HG03045 (cell line): ENCODE data around the gene LEF1.
"Not testable (repeated sequence)": the region's sequence is repeated elsewhere in the genome, so short reads cannot be mapped to it uniquely, and the experiment has no call there.

Experiments
- ATAC-seq: cut with Tn5 transposase; IDR thresholded peaks from one replicate; pipeline ENCODE4 v1.9.1; 2021; ENCODE audit warnings: mild to moderate bottlenecking, moderate library complexity; ENCODE audit not compliant: unreplicated experiment

LEF1 gene

DNA sequence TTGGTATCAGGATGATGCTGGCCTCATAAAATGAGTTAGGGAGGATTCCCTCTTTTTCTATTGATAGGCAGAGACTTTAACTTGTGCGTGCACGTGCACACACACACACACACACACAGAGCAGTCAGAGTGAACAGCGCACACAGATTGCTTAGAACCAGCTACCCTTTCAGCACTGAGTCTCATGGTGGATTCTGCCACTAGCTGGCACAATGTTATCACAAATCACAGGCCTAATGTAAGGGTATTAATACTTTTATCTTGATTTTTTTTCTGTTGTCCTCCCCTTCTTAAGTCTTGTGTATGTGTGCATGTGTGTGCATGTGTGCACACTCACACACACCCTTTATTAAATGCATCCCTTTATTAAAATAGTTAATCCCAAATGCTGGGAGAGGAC, 125.8 kb downstream of the LEF1 start:
- no peak for ATAC-seq

DNA sequence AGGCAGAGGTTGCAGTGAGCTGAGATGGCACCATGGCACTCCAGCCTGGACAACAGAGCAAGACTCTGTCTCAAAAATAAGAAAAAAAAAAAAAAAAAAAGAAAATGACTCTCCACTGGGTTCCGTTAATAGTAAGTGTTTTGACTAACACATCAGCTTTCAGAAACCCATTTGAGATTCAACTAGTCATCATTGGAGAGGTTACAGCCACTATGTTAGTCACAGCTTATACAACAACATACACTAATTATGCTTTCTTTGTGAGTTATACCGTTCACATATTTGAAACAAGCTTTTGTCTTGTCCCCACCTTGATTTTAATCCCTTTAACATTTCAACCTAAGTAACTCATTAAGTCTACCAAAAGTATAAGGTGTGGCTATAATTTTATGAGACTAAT, 130.8 kb downstream of the LEF1 start:
- no peak for ATAC-seq

DNA sequence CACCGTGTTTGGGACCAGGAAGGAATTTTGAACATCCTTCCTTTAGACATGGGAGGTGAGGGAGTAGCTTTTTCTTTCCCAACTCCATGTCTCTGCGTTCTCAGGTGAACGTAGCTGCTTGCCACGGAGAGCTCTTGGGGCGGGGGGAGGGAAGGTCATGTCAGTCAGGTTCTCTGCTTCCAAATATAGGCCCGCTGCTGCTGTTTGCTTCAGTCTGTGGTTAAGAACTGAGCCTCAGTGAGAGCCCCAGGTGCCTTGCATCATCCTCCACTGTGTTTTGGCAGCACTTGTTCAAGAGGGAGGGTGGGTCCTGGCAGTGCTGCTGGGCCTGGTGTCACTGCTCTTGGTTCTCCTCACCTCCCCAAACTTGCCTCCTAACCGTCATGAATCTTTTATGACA, 132.5 kb downstream of the LEF1 start:
- ATAC-seq, result peak; percentile 96

DNA sequence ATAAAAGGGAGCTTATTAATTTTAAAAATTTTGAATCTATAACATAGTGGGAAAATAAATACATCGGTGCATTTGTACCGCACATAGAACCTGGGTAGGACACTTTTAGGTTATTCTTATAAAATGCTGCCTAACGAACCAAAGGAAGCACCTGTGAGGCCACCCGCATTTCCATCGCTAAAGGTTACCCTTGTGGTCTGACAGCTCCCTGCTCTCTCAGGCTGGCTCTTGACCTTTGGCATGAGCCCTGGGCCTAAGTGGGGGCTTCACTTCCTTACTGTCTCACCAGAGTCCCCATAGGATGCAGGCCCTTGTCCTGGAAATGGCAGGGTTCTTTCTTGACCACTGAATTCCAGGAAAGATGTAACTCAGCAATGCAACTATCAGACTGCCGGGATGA, 133.0 kb downstream of the LEF1 start:
- ATAC-seq, result peak; percentile 36

DNA sequence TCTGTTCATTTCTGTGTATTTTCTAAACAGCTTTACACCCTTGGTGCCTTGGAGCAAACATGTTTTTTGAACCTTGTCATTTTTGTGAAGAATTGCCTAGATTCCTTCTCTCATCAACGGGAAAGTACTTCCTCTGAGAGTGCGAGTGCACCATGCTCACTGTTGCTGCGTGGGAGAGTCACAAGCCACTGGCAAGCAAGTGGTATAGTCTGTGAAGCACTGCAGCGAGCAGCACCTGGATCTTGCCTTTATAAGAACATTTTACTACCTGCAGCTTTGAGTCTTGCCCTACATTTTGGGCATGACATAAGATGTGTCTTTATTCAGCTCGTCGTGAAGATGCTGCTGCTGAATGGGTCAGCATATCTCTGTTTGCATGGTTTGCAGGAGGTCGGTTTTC, 134.2 kb downstream of the LEF1 start:
- no peak for ATAC-seq

DNA sequence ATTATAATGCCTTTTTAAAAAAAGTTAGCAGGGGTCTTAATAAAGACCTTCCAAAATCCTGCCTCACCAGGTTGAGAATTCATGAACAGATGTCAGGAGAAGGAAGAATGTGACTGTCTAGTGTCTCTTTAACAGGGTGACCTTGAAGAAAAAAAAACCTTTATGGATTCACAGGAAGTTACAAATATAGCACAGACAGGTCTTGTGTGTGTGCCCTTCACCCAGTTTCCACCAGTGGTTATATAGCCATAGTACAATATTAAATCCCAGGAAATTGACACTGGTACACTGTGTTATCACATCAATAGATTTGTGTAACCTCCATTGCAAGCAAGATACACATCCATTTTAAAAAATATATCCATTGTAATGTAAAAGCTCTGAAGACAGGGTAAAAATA, 135.4 kb downstream of the LEF1 start:
- ATAC-seq, result no peak

DNA sequence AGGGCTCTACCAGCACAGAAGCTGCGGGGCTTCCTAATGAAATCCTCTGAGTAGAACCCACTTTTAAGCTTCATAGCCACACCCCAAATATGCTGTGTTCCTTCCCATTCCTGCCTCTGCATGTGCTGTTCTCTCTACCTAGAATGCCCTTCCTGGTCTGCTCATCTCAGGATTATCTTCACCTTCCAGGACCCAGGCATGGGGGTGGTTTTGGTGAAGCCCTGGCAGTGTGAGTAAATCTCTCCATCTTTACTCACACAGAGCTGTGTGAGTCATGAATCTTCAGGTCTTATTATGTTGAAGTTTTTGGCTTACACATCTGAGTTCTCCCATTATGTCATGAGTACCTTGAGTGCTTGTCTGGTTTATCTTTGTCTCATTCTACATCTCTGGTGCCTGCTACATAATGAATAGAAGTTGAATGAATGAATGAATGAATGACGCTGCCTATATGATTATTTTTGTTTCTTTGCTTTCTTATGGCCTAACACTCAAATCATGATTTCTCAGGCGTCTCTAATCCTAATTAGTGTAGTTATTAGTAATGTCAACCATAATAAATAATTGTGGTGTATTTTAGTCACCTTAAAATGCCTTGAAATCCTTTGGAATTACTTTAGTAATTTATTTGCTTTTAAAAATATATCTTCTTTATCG, 137.2 kb downstream of the LEF1 start:
- no peak for ATAC-seq

DNA sequence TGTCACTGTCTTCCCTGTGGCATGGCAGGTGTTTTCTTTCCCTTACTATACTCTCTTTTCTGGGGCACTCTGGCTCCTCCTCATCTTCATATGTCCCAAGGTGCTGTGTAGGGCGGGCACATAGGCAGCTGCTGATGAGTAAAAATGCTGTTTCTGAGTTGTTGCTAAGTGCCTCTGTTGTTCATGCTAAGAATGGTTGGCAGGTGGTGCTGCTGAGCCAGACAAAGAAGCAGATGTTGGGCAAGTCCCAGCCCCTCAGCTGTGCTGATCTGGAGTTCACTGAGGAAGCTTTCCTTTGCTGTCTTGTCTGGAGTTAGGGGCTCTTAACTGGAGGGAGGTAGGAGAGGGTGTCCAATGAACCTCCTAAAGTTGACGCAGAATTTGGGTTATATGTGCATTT, 138.4 kb downstream of the LEF1 start:
- peak; percentile 97 for ATAC-seq

DNA sequence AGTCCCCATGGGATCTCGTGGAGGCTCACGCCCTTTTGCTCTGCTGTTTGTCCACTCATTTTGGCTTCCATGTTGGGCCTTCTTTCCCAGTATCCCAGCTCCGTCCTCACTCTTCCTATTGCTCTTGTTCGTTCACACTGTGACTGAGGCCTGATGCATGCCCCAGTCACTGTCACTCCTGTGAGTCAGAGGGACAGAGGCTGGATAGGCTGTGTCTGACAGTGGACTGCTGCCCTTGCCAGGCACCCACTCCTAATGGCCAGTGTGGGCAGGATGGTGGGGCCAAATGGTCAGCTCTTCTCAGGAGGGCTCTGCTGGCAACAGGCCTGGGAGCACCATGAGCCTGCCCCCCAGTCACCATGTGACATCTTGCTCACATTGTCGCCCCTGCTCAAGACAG, 139.0 kb downstream of the LEF1 start:
- ATAC-seq, result no peak

DNA sequence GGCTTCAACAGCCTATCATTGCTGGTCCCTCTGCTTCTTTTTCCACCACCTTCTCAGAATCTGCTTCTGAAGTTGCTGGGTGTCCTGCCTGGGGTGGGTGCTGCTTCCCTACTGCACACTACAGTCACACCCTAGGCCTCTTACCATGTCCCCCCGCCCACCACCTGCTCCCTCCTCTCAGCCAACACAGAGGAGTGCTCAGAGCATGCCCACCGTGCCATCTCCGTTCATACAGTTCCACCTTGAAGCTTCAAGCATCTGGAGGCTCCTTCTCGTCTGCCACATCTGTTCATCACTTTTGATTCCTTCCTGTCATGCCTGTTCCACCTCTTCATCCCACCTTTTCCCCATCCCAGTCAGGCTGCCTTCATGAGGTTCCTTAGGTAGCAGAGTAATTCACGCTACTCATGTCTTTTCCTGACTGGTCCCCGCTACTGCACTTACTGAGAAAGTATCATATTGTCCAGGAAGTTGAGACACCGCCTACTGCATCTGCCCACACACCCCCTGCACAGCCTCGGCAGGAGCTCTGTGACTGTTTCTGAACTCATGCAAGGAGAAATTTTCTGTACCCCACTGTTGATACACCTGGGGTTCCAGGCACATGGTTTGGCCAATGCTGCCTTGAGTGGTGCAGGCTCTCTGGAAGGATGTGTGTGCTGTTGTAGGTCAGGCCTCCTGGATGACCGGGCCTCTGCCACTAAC, 139.6 kb downstream of the LEF1 start:
- no peak for ATAC-seq

DNA sequence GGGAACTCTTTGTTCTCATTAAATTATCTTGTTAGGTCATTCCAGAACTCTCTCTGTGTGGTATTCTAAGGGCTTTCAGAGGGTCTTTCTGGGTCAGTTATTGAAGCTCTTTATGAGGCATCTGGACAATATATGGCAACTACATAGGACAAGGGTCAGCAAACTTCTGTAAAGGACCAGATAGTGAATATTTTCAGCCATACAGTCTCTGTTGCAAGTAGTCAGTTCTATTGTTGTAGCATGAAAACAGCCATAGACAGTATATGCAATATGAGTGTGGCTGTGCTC, 143.9 kb downstream of the LEF1 start:
- ATAC-seq, result no peak

DNA sequence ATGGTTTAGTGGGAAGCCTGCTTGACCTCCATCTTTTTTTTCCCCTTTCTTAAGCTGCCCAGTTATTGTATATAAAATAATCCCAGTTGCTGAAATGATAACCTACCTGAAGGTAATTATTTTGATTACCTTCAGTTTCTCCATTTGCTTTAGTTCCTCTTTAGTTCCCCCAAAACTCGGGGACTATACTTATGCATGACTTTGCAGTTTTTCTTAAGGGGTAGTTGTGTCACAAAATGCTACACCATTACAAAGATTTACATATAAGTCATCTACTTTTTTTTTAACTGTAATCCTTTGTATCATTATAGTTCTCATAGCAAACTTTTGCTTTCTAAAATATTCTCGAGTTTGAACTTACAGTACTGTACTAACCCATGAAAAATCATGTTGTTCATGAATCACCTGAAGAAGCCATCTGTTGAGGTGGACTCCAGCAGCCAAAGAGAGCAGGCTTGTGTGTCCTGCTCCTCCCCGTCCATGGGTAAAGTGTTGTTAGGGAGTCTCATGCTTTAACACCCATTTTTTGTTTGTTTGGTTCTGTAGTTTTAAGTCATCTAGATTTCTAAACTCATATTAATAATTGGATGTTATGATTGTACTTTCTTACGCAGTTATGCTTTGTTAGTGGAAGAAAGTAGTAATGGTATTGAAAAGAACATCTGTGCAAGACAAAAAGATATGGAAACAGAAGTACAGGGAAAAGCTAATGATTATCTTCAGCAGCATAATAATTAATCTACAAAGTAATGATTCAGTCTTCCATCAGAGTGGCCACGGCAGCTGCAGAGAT, 144.5 kb downstream of the LEF1 start:
- no peak for ATAC-seq

DNA sequence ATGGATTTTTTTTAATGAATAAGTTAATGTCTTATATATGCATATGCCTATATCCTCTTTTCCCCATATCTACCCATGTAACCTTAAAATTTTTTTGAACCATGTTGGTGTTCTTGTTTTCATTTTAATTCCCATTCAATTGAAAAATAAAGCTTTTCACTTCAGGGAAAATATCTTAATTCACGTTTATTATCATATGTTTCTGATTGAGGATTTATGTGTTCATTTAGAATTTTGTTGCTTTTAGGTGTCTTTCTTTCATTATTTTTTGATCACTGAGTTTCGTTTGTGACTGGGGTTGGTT, 149.9 kb downstream of the LEF1 start:
- ATAC-seq, result no peak

DNA sequence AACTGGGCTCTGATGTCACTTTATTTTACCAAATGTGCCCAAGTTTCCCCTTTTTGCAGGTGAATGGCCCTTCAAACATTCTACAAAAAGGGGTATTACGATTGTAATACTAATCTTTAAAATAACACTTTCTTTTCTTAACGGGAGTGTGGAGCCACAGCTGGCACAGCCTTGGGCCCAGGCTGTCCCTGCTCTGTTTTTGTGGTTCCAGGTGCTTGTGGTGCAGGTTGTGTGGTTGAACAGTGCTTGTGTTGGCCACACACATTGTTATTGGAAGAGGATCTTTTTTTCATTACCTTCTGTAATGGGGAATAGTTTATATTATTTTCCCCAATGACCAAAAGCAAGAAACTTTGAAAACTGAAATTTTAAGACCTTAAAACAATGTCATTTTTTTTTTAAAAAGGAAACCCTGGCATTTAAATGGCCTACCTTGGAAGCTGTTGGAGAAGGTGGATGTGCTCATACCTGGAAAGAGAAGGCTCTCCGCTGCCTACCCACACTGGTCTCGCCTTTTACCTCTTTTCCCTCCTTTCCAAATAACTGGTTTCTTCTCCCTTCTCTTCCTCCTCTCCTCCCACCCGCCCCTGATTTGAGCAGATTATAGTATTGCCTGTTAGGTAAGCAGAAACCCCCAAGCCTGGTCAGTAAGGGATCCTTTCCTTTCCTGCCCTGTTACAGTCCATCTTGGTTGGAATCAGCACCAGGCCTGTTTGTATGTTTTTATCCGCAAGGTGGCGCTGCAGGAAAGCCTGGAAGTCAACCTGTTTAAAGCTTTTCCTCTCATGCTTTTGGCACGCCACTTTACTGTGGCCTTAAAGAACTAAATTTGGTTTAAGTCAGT, 150.5 kb downstream of the LEF1 start:
- ATAC-seq, result peak; percentile 81

DNA sequence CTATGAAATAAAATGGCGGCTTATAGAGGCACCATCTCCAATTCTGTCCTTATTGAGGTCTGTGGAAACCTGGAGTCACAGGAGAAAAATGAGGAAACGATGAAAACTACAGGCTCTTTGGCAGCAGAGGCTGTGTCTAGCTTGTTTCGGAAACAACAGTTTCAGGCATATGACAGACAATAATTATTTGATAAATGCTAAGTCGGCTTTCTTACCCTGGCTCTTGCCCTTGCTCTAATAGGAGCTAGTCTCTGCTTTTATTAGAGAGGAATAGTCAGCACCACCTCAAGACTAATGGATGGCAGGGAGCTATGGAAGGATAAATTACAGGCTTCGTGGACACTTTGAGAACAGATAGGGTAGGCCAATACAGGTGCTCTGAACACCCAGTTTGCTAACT, 154.8 kb downstream of the LEF1 start:
- no peak for ATAC-seq

DNA sequence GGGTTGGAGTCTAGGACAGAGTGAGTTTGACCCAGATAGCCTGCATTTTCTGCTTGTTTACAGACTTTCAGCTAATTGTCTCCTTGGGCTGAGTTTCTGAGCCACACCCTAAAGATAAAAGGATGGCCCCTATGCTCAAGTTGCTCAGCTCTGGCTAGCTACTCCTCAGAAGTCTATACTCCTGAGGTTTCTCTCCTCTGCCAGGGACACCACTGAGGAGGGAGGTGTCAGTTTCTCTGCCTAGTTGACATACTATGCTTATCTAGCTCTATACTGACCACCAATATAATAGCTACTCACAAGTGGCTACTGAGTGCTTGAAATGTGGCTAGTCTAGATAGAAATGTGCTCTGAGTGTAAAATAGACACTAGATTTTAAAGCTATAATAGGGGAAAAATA, 155.4 kb downstream of the LEF1 start:
- ATAC-seq, result no peak

DNA sequence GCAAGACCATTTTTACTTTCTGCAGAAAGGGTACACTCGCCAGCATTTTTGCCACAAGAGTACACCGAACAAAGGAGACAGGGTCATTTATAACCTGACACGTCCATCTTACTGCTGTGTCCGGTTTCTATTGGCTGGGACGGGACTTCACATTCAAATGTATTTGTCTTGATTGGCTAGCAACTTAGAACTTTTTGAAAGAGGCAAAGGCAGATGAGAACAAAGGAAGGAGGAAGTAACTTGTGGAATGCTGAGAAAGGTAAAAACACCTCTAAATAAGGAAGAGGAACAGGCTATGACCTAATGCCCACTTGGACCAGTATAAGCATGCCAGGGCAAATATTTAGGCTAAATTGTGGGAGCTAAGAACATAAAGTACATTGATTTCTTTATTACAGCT, 156.3 kb downstream of the LEF1 start:
- not testable (repeated sequence) for ATAC-seq

DNA sequence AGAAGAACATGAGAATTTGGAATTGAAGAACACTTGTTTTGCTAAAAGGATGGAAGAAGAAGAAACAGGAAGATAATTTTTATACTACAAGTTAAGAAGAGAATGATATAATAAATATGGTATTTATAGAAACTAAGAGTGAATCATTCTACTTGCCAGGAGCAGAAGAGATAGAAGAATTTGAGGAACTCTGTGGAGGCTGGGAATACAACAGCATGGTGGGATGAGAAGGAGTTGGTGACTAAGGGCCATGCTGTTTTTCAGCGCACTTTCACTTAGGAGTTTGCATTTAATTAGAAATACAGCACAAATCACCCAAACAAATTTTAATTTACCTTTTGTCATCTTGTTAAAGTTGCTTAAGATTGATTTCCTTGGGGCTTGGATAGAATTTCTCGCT, 158.6 kb downstream of the LEF1 start:
- ATAC-seq, result no peak

DNA sequence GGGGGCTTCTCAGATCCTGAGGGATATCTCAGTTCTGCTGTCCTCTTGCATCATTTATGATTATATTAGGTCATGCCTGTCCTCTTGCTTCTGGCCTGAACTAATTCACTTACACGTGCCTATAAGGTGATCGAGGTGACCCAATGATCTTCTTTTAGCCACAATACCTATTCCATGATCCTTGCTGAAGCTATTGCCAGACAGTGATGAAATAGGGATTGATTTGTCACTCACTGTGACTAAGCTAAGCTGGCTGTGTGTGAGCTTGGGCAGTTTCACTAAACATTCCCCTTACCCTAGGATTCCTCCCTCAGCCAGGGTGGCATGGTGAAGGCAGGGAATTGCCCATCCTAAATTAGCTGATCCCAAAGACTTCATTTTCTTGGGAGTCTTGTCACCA, 160.0 kb downstream of the LEF1 start:
- ATAC-seq, result no peak

DNA sequence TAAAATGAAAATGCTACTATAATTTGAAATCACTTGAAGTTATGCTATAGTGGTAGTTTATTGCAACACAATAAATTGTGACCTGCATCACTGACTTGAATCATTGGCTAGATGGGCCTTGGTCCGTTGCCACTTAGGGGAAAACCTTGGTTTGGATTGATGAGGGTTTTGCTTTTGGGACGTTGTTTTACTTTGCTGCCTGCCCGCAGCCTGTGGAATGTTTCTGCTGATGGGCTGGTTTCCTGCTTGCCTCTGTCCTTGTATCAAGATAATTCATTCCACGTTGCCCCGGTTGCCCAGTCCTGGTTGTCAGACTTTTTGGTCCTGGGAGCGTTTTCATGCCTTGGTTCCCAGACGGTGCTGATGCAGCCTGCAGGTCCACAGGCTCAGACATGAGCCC, 160.7 kb downstream of the LEF1 start:
- no peak for ATAC-seq

DNA sequence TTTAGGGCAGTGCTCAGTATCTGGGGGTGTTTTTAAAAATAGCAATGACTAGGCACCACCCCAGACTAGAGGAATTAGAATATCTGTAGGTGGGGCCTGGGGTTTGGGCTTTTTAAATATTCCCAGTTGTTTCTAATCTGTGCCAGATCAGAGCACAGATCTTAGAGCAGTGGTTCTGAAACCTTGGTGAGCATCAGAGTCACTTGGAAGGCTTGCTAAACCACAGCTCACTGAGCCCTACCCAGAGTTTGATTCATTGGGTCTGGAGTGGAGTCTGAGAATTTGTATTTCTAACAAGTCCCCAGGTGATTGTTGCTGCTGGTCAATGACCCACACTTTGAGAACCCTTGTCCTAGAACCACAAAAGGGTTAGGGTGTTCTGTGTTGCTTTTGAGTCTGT, 162.4 kb downstream of the LEF1 start:
- no peak for ATAC-seq

DNA sequence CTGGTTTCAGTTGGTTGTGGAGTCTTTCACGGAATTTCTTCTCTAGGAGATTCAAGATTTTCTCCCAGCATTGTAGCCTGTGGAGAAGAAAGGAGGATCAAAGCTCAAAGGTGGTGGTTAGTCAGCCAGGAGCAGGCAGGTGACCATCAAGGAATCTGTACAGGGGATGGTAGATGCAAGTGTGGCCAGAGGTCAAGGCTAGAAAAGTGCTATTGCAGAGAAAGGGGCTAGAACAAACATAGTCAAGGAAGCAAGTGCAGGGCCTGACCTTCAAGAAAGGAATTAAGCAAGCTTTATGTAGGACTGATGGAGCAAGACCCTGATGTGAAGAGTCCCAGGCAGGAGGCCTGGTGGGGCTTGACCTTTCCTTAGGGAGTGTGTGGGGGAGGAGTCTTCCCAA, 162.9 kb downstream of the LEF1 start:
- ATAC-seq, result no peak
